GM18951 (cell line): ENCODE data around the gene SORCS2.

Source experiments
- POLR2A ChIP-seq: IDR thresholded peaks from 4 replicates; pipeline ENCODE4 v1.6.1; 2011; ENCODE audit warnings: mild to moderate bottlenecking; ENCODE audit not compliant: insufficient read length, insufficient read depth; ENCODE audit errors: extremely low read depth
- in situ Hi-C: fragments of 300-500 bp; cut with MboI; formaldehyde crosslinking; loops from one replicate; pipeline ENCODE4 v1.12.0; 2022; ENCODE audit warnings: low sequenced_read_pairs, mixed read lengths, inconsistent platforms; ENCODE audit not compliant: unreplicated experiment

The SORCS2 gene

DNA sequence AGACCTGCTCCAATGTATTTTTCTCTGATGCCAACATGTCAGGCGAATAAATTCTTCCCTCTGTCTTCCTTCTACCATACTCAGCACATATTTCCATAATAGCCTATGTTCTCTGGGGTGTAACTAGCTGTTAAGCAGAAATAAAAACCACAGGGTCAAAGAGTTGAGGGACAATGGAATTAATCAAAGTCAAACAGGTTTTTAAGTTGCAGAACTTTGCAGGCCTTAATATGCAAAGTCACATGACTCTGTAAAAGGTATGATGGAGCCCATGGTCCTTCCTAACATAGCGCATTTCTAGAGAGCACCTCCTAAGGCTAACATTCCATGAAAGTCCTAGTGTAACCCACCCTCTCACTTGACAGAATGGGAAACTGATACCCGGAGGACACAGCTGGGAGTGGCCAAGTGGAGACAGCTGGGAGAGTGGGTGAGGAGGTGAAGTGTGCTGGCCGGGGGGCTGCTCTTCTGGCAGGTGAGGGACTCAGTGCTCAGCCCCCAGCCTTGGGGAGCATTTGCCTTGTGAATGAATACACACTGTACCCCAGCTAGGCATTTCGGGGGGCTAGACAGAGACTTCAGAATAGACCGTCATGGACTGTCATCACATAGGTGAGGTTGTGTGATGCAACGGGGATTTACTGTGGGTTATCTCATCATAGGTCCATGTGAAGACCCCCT is 8.4 kb upstream of the SORCS2 start:
- in situ Hi-C loops: no loop called here
- TF ChIP-seq POLR2A: no peak

GRCh38 chr4:7185487-7186030 is 6.8 kb upstream of the SORCS2 start:
- no peak for TF ChIP-seq POLR2A
- in situ Hi-C loops: no loop called here

GRCh38 chr4:7186031-7186430 is 6.3 kb upstream of the SORCS2 start:
- in situ Hi-C loops: no loop called here
- TF ChIP-seq POLR2A: no peak

GRCh38 chr4:7186516-7187167 is 5.7 kb upstream of the SORCS2 start:
- no peak for TF ChIP-seq POLR2A
- in situ Hi-C loops: no loop called here

DNA sequence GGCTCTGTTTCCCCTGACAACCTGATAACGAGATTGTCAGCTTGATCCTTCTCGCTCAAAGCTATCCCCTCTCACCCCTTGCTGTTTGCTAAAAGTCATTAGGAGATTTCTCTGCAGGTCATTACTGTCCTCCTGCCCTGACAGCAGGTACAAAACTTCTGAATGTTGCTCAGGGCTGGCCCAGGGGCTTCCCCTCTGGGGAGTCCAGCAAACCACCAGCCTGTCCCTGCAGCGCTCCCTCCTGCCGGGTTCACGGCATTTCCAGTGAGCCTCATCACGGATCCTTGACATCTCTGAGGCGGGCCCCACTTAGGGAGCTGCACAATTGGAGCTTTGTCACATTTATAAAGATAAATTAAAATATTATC is 5.2 kb upstream of the SORCS2 start:
- in situ Hi-C loops: no loop called here
- no peak for TF ChIP-seq POLR2A

DNA sequence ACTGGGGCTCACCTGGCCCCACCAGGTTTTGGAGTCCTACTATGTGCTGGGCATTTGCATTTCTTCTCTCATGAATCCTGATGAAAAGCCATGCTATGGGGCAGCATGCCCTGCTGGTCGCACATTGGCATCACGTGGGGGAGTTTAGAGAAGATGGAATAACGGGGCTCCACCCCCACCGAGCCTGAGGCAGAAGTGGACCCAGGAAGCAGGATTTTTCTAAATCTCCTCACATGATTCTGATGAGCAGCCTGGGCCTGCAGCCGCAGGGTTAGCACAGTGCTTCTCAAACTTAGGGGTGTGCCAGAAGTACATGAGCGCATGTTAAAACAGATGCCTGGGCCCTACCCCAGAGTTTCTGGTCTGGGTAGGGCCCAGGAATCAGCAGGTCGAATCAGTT is 4.6 kb upstream of the SORCS2 start:
- no peak for TF ChIP-seq POLR2A
- in situ Hi-C loops: no loop called here

GRCh38 chr4:7189066-7189465 is 3.3 kb upstream of the SORCS2 start:
- no peak for TF ChIP-seq POLR2A
- in situ Hi-C loops: no loop called here

GRCh38 chr4:7189475-7190277 is 2.7 kb upstream of the SORCS2 start:
- in situ Hi-C loops: no loop called here

GRCh38 chr4:7190278-7190594 is 2.1 kb upstream of the SORCS2 start:
- no peak for TF ChIP-seq POLR2A
- in situ Hi-C loops: no loop called here

More at GRCh38 chr4:7189475-7190277, 2.7 kb upstream of the SORCS2 start:
- TF ChIP-seq POLR2A: no peak

GRCh38 chr4:7190691-7191545 is 1.4 kb upstream of the SORCS2 start:
- in situ Hi-C loops: no loop called here
- no peak for TF ChIP-seq POLR2A

DNA sequence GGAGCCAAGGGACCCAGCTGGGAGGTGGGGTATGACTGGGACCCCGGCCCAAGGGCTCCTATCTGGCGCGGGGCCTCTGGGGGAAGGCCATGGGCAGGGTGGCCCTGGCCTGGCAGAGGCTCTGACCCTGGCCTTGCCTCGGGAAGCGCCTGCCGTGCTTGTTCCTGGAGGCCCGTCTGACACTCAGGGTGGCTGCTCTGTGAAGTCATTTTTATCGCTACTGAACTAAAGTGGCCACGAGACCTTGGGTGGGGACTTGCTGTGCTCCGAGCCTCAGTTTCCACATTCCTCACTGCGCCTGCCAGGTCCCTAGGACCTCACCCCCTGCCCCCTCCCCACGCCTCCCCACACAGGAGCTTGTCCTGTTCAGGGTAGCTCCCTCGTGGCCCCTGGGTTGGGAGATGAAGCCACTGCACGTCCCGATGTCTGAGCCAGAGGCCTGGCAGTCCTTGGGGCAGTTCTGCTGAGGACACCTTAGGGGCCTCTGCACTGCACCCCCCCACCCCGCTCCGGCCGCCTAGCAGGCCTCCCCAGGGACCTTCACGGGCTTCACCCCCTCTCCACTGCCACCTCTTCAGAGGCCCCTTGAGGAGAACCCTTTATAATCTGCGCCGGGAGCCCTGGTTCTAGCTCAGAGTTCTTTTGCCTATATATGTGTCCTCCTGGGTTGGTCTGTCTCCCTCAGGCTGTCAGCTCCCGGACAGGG is 639 bp upstream of the SORCS2 start:
- TF ChIP-seq POLR2A: no peak
- in situ Hi-C loops: no loop called here
